Neural progenitor cell (in vitro differentiated cells): ENCODE results near the gene CYB5D1. TPM values are rescaled to one million over a fixed set of nuclear protein-coding genes. Genes with fewer than 3 reads are reported as not detected.

Experiments
- DNase-seq: peaks from one replicate; pipeline ENCODE4 v3.0.0-alpha.2; 2016; ENCODE audit warnings: low spot score
- H2AFZ ChIP-seq: fragments of 200-600 bp; sonication (generic); replicated peaks from 2 replicates; pipeline ENCODE4 v1.6.1; 2016; ENCODE audit warnings: antibody characterized with exemption
- H3F3A ChIP-seq: fragments of 200-600 bp; sonication (generic); 2 replicates; pipeline ENCODE4 v1.6.1; 2016; ENCODE audit warnings: antibody characterized with exemption, low read depth
- H3K27ac ChIP-seq: fragments of 200-600 bp; sonication (generic); 2 replicates; pipeline ENCODE4 v1.5.1; 2016; ENCODE audit warnings: mild to moderate bottlenecking
- H3K27me3 ChIP-seq: fragments of 200-600 bp; sonication (generic); 2 replicates; pipeline ENCODE4 v1.6.1; 2016; ENCODE audit warnings: mild to moderate bottlenecking, moderate library complexity
- H3K36me3 ChIP-seq: fragments of 200-600 bp; sonication (generic); 2 replicates; pipeline ENCODE4 v1.5.1; 2016
- H3K4me1 ChIP-seq: fragments of 200-600 bp; sonication (generic); 2 replicates; pipeline ENCODE4 v1.6.1; 2016; ENCODE audit warnings: mixed run types
- H3K4me2 ChIP-seq: fragments of 200-600 bp; sonication (generic); 2 replicates; pipeline ENCODE4 v1.6.1; 2016
- H3K4me3 ChIP-seq: fragments of 200-600 bp; sonication (generic); 2 replicates; pipeline ENCODE4 v1.5.1; 2016
- H3K79me2 ChIP-seq: fragments of 200-600 bp; sonication (generic); 2 replicates; pipeline ENCODE4 v1.6.1; 2016; ENCODE audit warnings: low read depth
- H3K9ac ChIP-seq: fragments of 200-600 bp; sonication (generic); 2 replicates; pipeline ENCODE4 v1.6.1; 2016
- H3K9me3 ChIP-seq: fragments of 200-600 bp; sonication (generic); 2 replicates; pipeline ENCODE4 v1.5.1; 2016; ENCODE audit warnings: low read depth
- H4K20me1 ChIP-seq: fragments of 200-600 bp; sonication (generic); 2 replicates; pipeline ENCODE4 v1.6.1; 2016; ENCODE audit warnings: low read depth
- H3K27ac Mint-ChIP-seq: 3 replicates; pipeline ENCODE4 v1.8.0; 2021; ENCODE audit warnings: mixed read lengths
- H3K27me3 Mint-ChIP-seq: 2 replicates; pipeline ENCODE4 v1.8.0; 2022; ENCODE audit warnings: low read depth, mild to moderate bottlenecking, inconsistent platforms, moderate library complexity, mixed read lengths; ENCODE audit not compliant: insufficient read depth
- H3K36me3 Mint-ChIP-seq: 3 replicates; pipeline ENCODE4 v1.8.0; 2021; ENCODE audit warnings: mixed read lengths
- H3K4me1 Mint-ChIP-seq: 3 replicates; pipeline ENCODE4 v1.8.0; 2021; ENCODE audit warnings: mixed read lengths
- H3K4me3 Mint-ChIP-seq: 3 replicates; pipeline ENCODE4 v1.8.0; 2021; ENCODE audit warnings: mild to moderate bottlenecking, moderate library complexity, mixed read lengths
- H3K9me3 Mint-ChIP-seq: 3 replicates; pipeline ENCODE4 v1.8.0; 2020; ENCODE audit warnings: mixed read lengths
- CTCF ChIP-seq: fragments of 200-600 bp; sonication (generic); IDR thresholded peaks from 2 replicates; pipeline ENCODE4 v1.5.1; 2017; ENCODE audit warnings: antibody characterized with exemption, mild to moderate bottlenecking
- EZH2 ChIP-seq: fragments of 200-600 bp; sonication (generic); IDR thresholded peaks from 2 replicates; pipeline ENCODE4 v1.6.1; 2017; ENCODE audit warnings: antibody characterized with exemption, mild to moderate bottlenecking, moderate library complexity
- EZH2phosphoT487 ChIP-seq: fragments of 200-600 bp; sonication (generic); IDR thresholded peaks from 2 replicates; pipeline ENCODE4 v1.6.1; 2017; ENCODE audit warnings: antibody characterized with exemption
- total RNA-seq: library from RNA; depleted of rRNA; stranded (reverse); fragments of >200 nt; gene quantifications from 2 replicates; pipeline ENCODE4 v1.2.3, GENCODE V29; 2015; ENCODE audit warnings: low replicate concordance

CYB5D1 gene
- total RNA-seq, 1 donor from 2014 or later: 12.9 TPM

- Histone ChIP-seq H3K79me2 (no peaks in the 10 kb centered on the region), H3K9me3 (no peaks in the 10 kb centered on the region), H3K27ac (no peak overlapping the region), H3K4me2 (no peak overlapping the region), H3K36me3 (no peaks in the 10 kb centered on the region), H3K4me1 (no peaks in the 10 kb centered on the region), H3K9ac (no peak overlapping the region), H3K4me3 (no peak overlapping the region), H4K20me1 (no peaks in the 10 kb centered on the region), H2AFZ (no peak overlapping the region), H3K27me3 (peaks cover 25% of the 10 kb centered on the region), H3F3A (no peaks in the 10 kb centered on the region)
- peaks cover 13% of the 10 kb centered on the region for H3K27me3 Mint-ChIP-seq
- H3K9me3 Mint-ChIP-seq: no peaks in the 10 kb centered on the region
- no peak for DNase-seq
- no peaks in the 10 kb centered on the region for H3K36me3 Mint-ChIP-seq
- no peak overlapping the region for H3K27ac Mint-ChIP-seq
- TF ChIP-seq EZH2: no peak
- TF ChIP-seq CTCF: no peak
- TF ChIP-seq EZH2phosphoT487: no peak
- peak overlapping the region; percentile 8 for H3K4me3 Mint-ChIP-seq
- peaks cover 2% of the 10 kb centered on the region for H3K4me1 Mint-ChIP-seq
These were observed 37.6 kb upstream of the CYB5D1 start for GRCh38 chr17:7820231-7820630.

- H3K27ac ChIP-seq: no peak overlapping the region
- no peaks in the 10 kb centered on the region for H3K79me2 ChIP-seq
- no peak overlapping the region for H3K4me2 ChIP-seq
- no peaks in the 10 kb centered on the region for H3K4me1 ChIP-seq
- H2AFZ ChIP-seq: no peak overlapping the region
- H3K4me3 ChIP-seq: no peak overlapping the region
- Mint-ChIP-seq H3K4me3 (no peak overlapping the region), H3K27ac (no peak overlapping the region), H3K27me3 (peaks cover 6% of the 10 kb centered on the region), H3K9me3 (no peaks in the 10 kb centered on the region), H3K36me3 (no peaks in the 10 kb centered on the region), H3K4me1 (peaks cover 6% of the 10 kb centered on the region)
- no peak for DNase-seq
- H4K20me1 ChIP-seq: no peaks in the 10 kb centered on the region
- no peaks in the 10 kb centered on the region for H3K9me3 ChIP-seq
- H3K9ac ChIP-seq: no peak overlapping the region
- no peaks in the 10 kb centered on the region for H3K36me3 ChIP-seq
- peaks cover 41% of the 10 kb centered on the region for H3K27me3 ChIP-seq
- TF ChIP-seq EZH2phosphoT487: no peak
- no peak for TF ChIP-seq CTCF
- TF ChIP-seq EZH2: no peak
- no peaks in the 10 kb centered on the region for H3F3A ChIP-seq
These were observed 35.7 kb upstream of the CYB5D1 start for GRCh38 chr17:7822126-7822525.

- Histone ChIP-seq H4K20me1 (no peaks in the 10 kb centered on the region), H3K79me2 (no peaks in the 10 kb centered on the region), H3K4me2 (no peak overlapping the region), H3K9me3 (no peaks in the 10 kb centered on the region), H3K4me1 (no peaks in the 10 kb centered on the region), H3K9ac (no peak overlapping the region), H3K27ac (no peak overlapping the region), H3K4me3 (no peak overlapping the region), H3K27me3 (peaks cover 53% of the 10 kb centered on the region), H3F3A (no peaks in the 10 kb centered on the region), H2AFZ (no peak overlapping the region), H3K36me3 (no peaks in the 10 kb centered on the region)
- no peak for TF ChIP-seq CTCF
- DNase-seq: no peak
- Mint-ChIP-seq H3K4me3 (no peak overlapping the region), H3K36me3 (no peaks in the 10 kb centered on the region), H3K4me1 (peaks cover 6% of the 10 kb centered on the region), H3K27me3 (peaks cover 2% of the 10 kb centered on the region), H3K9me3 (no peaks in the 10 kb centered on the region), H3K27ac (no peak overlapping the region)
These were observed 34.2 kb upstream of the CYB5D1 start for GRCh38 chr17:7823581-7824001.
